Measurements from ENCODE around the gene TMEM181. TPM values are rescaled to one million over a fixed set of nuclear protein-coding genes. Genes with fewer than 3 reads are reported as not detected.

TMEM181 gene
- polyA plus RNA-seq, 1 of the 3 experiments (the other 2 are of a cell fraction): 19.5 TPM

DNA sequence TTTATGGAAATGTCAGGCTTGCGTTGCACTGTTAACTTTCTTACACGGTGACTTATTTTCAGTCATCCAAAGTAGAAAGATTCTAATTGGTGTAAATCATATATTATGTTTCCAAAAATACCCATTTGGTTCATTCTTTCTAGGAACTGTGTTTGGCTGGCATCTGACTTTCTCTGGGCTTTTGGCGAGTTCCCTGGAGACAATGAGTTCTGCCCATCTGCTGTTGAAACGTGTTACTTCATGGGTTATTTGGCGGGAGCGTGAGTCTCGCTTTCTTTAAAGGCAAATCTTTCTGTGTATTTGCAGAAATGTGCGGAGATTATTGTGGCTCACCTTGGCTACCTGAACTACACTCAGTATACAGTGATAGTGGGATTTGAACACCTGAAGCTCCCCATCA, 29.5 kb downstream of the TMEM181 start:
- no peak overlapping the region for H2AFZ ChIP-seq (ENCODE audit: low read depth)
- no peak overlapping the region for H3K4me3 ChIP-seq (ENCODE audit: low read depth in 2 of 2, low read length in 1 of 2)
- H3K9me3 ChIP-seq: no peaks in the 10 kb centered on the region
- no peak for DNase-seq
- no peak overlapping the region for H3K4me2 ChIP-seq
- no peak overlapping the region for H3K27ac ChIP-seq (ENCODE audit: low read depth in 2 of 2, low read length in 1 of 2)
- TF ChIP-seq EP300 (IDR thresholded peaks at IDR 0.05; ENCODE audit: borderline replicate concordance in 1 of 2, low read depth in 1 of 2, low read length in 1 of 2) (no peak), RXRA (IDR thresholded peaks at IDR 0.05; ENCODE audit: borderline replicate concordance, low read depth) (no peak), TAF1 (IDR thresholded peaks at IDR 0.05; ENCODE audit: borderline replicate concordance, low read depth, low read length) (no peak), GABPA (IDR thresholded peaks at IDR 0.05; ENCODE audit: low read depth) (no peak), FOXJ3 (CRISPR knock-in tag; IDR thresholded peaks at IDR 0.05) (no peak), MXI1 (IDR thresholded peaks at IDR 0.05; ENCODE audit: low read depth, low read length) (no peak), YY1 (IDR thresholded peaks at IDR 0.05; ENCODE audit: low read depth) (no peak), RFX5 (IDR thresholded peaks at IDR 0.05; ENCODE audit: low read length) (no peak), MEF2A (IDR thresholded peaks at IDR 0.05; ENCODE audit: borderline replicate concordance, low read depth) (no peak)
- TF ChIP-seq, protein P1, sequence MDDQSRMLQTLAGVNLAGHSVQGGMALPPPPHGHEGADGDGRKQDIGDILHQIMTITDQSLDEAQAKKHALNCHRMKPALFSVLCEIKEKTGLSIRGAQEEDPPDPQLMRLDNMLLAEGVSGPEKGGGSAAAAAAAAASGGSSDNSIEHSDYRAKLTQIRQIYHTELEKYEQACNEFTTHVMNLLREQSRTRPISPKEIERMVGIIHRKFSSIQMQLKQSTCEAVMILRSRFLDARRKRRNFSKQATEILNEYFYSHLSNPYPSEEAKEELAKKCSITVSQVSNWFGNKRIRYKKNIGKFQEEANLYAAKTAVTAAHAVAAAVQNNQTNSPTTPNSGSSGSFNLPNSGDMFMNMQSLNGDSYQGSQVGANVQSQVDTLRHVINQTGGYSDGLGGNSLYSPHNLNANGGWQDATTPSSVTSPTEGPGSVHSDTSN (IDR thresholded peaks at IDR 0.05): no peak
- POLR2A ChIA-PET: no interaction called here
- no peaks in the 10 kb centered on the region for H3K9me2 ChIP-seq
- no peaks in the 10 kb centered on the region for H3K27me3 ChIP-seq (ENCODE audit: insufficient read depth)
- WGBS (ENCODE audit: low lambda C conversion rate): over 99% methylated on average over 8 of the region's 8 CpGs
- peaks cover 45 to 66% of the 10 kb centered on the region in 2 experiments for H3K36me3 ChIP-seq (replicated peaks in 1 of 2; ENCODE audit: control insufficient read depth in 1 of 2, insufficient read depth in 2 of 2, low read length in 1 of 2)
- CTCF ChIA-PET: interaction anchor here (1.0 to 1.2 kb wide), 2 partner anchors 14 to 368 kb away, joined by 3 to 5 read pairs; no protein-coding TSS in a partner anchor
- no peaks in the 10 kb centered on the region for H3K4me1 ChIP-seq (ENCODE audit: control insufficient read depth in 1 of 2, insufficient read depth in 2 of 2, low read depth in 1 of 2, low read length in 1 of 2)
- H3K9ac ChIP-seq: no peak overlapping the region
- no peaks in the 10 kb centered on the region for H4K20me1 ChIP-seq (ENCODE audit: insufficient read depth)
- no peaks in the 10 kb centered on the region for H3F3A ChIP-seq (replicated peaks; ENCODE audit: insufficient read depth)
- H3K79me2 ChIP-seq (ENCODE audit: insufficient read depth): no peaks in the 10 kb centered on the region

- Histone ChIP-seq H4K20me1 (ENCODE audit: insufficient read depth) (no peaks in the 10 kb centered on the region), H3K27ac (ENCODE audit: low read depth in 2 of 2, low read length in 1 of 2) (no peak overlapping the region), H3F3A (replicated peaks; ENCODE audit: insufficient read depth) (no peaks in the 10 kb centered on the region), H3K36me3 (replicated peaks in 1 of 2; ENCODE audit: control insufficient read depth in 1 of 2, insufficient read depth in 2 of 2, low read length in 1 of 2) (peaks cover 33 to 57% of the 10 kb centered on the region in 2 experiments), H3K9ac (no peak overlapping the region), H3K4me3 (ENCODE audit: low read depth in 2 of 2, low read length in 1 of 2) (no peak overlapping the region), H3K4me2 (no peak overlapping the region), H3K79me2 (ENCODE audit: insufficient read depth) (no peaks in the 10 kb centered on the region), H3K9me2 (no peaks in the 10 kb centered on the region), H3K9me3 (no peaks in the 10 kb centered on the region), H2AFZ (ENCODE audit: low read depth) (no peak overlapping the region), H3K4me1 (ENCODE audit: control insufficient read depth in 1 of 2, insufficient read depth in 2 of 2, low read depth in 1 of 2, low read length in 1 of 2) (no peaks in the 10 kb centered on the region; a peak in 1 of 4 replicates), H3K27me3 (ENCODE audit: insufficient read depth) (no peaks in the 10 kb centered on the region)
- ChIA-PET POLR2A (no interaction called here), CTCF (no interaction called here)
- WGBS (ENCODE audit: low lambda C conversion rate): 94% methylated on average over 7 of the region's 7 CpGs
- no peak for DNase-seq
- TF ChIP-seq, protein P2, sequence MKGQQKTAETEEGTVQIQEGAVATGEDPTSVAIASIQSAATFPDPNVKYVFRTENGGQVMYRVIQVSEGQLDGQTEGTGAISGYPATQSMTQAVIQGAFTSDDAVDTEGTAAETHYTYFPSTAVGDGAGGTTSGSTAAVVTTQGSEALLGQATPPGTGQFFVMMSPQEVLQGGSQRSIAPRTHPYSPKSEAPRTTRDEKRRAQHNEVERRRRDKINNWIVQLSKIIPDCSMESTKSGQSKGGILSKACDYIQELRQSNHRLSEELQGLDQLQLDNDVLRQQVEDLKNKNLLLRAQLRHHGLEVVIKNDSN (IDR thresholded peaks at IDR 0.05; ENCODE audit: borderline replicate concordance, low read depth): no peak
- TF ChIP-seq GATA2 (CRISPR knock-in tag; IDR thresholded peaks at IDR 0.05): no peak
- TF ChIP-seq POLR2AphosphoS5 (IDR thresholded peaks at IDR 0.05; ENCODE audit: low read depth, low read length): no peak
- TF ChIP-seq SIN3A (IDR thresholded peaks at IDR 0.05; ENCODE audit: borderline replicate concordance, low read depth, low read length): no peak
- TF ChIP-seq, protein P3, sequence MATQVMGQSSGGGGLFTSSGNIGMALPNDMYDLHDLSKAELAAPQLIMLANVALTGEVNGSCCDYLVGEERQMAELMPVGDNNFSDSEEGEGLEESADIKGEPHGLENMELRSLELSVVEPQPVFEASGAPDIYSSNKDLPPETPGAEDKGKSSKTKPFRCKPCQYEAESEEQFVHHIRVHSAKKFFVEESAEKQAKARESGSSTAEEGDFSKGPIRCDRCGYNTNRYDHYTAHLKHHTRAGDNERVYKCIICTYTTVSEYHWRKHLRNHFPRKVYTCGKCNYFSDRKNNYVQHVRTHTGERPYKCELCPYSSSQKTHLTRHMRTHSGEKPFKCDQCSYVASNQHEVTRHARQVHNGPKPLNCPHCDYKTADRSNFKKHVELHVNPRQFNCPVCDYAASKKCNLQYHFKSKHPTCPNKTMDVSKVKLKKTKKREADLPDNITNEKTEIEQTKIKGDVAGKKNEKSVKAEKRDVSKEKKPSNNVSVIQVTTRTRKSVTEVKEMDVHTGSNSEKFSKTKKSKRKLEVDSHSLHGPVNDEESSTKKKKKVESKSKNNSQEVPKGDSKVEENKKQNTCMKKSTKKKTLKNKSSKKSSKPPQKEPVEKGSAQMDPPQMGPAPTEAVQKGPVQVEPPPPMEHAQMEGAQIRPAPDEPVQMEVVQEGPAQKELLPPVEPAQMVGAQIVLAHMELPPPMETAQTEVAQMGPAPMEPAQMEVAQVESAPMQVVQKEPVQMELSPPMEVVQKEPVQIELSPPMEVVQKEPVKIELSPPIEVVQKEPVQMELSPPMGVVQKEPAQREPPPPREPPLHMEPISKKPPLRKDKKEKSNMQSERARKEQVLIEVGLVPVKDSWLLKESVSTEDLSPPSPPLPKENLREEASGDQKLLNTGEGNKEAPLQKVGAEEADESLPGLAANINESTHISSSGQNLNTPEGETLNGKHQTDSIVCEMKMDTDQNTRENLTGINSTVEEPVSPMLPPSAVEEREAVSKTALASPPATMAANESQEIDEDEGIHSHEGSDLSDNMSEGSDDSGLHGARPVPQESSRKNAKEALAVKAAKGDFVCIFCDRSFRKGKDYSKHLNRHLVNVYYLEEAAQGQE (IDR thresholded peaks at IDR 0.05; ENCODE audit: low read depth, low read length): no peak
- TF ChIP-seq, protein P1 (IDR thresholded peaks at IDR 0.05): no peak
- TF ChIP-seq TEAD4 (IDR thresholded peaks at IDR 0.05; ENCODE audit: borderline replicate concordance, insufficient read depth): no peak
- no peak for TF ChIP-seq TAF1 (IDR thresholded peaks at IDR 0.05; ENCODE audit: borderline replicate concordance, low read depth, low read length)
- TF ChIP-seq, protein P4, sequence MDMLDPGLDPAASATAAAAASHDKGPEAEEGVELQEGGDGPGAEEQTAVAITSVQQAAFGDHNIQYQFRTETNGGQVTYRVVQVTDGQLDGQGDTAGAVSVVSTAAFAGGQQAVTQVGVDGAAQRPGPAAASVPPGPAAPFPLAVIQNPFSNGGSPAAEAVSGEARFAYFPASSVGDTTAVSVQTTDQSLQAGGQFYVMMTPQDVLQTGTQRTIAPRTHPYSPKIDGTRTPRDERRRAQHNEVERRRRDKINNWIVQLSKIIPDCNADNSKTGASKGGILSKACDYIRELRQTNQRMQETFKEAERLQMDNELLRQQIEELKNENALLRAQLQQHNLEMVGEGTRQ (IDR thresholded peaks at IDR 0.05; ENCODE audit: borderline replicate concordance, low read depth, low read length): no peak
- no peak for TF ChIP-seq TCF12 (IDR thresholded peaks at IDR 0.05)
- no peak for TF ChIP-seq RCOR1 (IDR thresholded peaks at IDR 0.05; ENCODE audit: low read length)
- TF ChIP-seq MEF2A (IDR thresholded peaks at IDR 0.05; ENCODE audit: borderline replicate concordance, low read depth): no peak
- no peak for TF ChIP-seq FOSL2 (IDR thresholded peaks at IDR 0.05; ENCODE audit: borderline replicate concordance, low read depth)
Measured at GRCh38 chr6:158591134-158591809, 31.4 kb downstream of the TMEM181 start.
